GM19023 (cell line): ENCODE results near the gene VTI1A.

Experiments
- ATAC-seq: cut with Tn5 transposase; IDR thresholded peaks from one replicate; pipeline ENCODE4 v1.9.1; 2021; ENCODE audit warnings: mild to moderate bottlenecking, moderate library complexity; ENCODE audit not compliant: unreplicated experiment

The VTI1A gene

DNA sequence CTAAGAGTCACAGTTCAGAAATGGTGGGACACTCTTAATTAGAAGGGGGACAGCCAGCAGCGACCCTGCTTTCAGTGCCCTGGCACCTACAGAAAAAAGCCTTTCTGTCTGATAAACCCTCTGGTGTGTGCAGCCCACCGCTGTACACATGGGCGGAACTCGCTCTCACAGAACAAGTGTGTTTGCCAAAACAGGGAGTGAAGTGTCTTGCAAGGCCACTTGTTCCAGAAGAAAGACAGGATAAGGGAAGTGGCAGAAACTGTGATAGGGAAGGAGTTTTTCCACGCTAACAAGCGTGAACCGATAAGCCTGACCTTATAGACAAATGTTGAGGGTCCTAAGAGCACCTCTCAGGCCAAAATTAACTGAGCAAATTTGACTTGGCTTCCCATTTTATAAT, 299.3 kb downstream of the VTI1A start:
- ATAC-seq: no peak

DNA sequence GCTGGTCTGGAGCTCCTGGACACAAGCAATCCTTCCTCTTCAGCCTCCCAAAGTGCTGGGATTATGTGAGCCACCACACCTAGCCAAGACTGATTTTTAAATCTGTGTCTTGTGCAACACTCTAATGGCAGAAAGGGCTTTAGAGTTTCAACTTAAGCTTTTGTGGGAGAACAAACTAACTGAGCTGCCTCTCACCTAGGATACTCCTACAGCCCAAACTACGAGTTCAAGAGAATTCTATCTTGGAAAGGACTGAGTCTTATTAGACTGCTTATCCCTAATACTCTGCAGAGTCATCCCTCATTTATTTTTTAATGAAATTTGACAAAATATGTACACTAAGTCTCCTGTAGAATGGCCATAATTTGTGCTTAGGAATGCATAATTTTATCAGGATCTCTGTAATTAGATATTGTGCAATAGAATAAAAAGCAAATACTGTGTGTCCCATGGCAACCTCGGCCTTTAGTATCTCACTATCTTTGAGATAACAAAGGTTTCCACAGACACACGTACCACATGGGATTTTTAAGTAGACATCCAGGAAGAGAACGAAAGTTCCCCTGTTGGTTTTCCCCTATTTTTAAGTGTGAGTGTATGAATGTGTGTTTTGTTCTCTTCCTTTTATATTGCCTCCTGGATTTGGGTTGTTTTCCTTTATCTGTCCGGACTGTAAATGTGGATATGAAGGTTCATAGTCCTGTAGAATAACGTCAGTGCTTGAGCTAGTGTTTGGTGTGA, 303.6 kb downstream of the VTI1A start:
- ATAC-seq: no peak

DNA sequence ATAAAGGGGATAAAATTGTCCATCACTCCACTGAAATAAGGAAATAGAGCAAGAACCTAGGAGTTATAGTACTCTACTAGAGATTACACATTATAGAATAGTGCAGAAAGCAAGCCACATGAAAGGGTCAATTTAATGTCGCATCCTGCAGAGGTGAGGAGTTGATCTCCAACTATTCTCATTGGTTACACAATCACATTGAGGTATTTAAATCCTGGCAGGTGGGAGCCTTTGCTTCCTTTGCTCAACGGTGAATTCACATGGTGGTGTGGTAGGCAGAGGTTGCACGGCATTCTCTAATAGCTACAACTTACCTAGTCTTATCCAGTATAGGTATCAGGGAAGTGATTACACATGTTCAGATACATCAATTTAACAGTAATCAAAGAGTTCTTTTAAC, 304.6 kb downstream of the VTI1A start:
- ATAC-seq: no peak

DNA sequence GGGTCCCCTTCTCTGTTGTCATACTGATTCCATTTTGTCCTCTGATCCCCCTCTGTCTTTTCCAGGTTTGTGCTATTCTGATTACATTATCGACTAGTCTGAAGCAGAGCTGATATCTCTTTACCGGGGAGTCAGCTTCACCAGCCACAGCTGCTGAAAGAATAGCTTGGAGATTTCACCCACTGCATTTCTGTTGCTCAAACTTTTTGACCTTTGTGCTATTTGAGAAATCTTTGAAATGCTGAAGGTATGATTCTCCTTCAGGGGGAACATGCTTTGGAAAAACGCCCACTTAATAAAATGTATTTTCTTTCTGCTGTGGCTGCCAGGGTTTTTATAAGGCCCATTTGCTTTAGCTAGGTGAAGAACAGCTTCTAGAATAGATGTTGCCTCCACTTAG, 305.3 kb downstream of the VTI1A start:
- ATAC-seq: no peak

DNA sequence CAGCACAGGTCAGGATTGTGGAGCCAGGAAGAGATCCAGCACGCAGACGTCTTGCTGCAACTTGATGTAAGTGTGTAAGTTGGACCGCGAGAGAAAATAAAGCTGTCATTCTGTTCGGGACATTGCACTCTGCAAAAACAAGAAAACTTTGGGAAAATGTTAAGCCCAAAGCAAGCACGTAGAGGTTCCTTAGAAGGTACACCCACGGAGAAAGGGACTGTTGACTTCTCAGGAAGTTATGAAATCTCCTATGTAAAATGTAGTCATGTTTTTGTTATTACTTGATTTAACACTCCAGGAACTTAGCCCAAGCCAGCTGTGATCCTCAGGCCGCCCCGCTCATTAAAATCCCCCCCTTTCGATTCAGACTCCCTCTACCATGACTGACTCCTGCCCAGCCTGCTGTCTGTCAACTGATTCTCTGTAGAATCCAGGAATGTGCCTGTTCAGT, 307.0 kb downstream of the VTI1A start:
- no peak for ATAC-seq

DNA sequence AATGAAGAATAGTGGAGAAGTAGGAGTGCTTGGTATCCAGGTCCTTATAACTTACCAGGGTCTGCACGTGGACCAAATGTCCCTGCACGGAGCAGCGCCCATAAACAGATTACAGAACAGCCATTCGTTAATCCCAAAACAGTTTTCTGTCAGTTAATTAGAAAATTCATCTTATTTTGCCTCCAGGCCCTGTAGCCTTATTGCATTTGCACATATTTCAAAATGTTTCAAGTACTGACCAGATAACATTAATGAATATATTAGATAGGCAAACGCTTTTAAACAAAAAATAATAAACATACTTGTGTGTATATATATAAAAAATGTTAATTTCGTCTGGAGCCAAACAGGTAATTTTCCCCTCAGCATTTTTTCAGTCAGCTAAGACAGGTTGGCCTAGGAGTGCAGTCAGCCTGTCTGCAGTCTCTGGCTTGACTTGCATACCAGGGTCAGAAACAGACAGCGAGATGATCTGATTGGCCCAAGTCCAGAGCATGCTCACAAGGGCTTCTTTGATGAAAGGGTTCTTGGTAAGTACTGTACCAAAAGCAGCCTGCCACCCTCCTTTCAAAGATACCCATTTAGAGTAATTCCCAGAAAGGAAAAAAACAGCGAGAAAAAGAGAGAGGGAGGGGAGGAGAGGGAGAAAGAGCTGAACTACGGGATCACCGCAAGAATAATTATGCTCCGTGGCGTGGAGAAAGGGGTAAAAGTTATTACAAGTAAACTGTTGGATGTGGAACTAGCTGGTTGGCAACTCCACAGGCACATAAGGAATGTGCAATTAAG, 308.6 kb downstream of the VTI1A start:
- no peak for ATAC-seq

DNA sequence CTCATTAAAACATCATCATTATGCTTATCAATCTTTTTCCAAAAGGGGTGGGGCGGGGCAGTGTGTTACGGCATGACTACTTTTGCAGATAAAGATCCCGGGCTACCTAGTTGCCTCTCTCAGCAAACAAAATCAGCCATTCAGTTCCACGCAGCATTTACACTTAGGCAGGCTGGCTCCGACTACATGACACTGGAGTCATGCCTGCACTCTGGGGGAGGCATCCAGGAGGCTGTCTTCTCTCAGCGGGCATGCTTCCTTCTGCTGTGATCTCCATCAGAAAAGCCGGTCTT, 309.2 kb downstream of the VTI1A start:
- ATAC-seq: no peak

DNA sequence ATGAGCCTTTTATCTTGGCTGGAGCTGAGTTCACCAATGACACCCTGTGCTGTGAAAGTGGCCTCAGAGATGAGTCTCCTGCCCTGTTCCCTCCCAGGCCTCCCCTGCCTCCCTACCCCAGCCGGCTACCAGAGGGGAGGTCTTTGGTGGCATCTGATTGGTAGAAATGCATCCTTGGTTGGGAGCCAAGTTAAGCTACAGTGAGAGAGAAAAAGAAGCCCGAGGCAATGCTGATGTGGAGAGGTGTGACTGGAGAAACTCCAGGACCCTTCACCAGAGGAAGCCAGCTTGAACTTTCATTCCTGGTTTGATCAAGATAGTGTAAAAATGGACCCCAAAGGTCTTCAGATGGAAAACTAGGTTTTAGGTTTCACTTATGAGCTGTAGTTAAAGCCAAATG, 311.9 kb downstream of the VTI1A start:
- ATAC-seq: no peak

DNA sequence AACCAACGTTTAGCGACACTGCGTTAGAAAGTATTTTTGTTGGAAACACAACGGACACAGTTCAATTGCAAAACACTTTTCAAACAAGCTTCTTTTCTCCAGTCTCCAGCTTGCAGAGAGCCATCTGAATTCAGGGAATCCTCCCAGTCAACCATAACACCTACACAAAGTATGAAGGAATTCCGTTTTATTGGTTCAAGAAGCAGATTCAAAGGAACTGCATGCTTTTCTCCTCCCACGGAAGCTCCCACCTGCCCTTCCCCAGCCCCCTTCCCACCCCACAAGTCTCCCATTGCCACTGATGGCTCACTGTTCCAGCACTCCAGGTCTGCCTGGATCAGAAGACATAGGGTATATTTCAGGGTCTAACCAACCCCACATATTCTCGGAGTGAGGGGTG, 312.5 kb downstream of the VTI1A start:
- ATAC-seq: no peak

DNA sequence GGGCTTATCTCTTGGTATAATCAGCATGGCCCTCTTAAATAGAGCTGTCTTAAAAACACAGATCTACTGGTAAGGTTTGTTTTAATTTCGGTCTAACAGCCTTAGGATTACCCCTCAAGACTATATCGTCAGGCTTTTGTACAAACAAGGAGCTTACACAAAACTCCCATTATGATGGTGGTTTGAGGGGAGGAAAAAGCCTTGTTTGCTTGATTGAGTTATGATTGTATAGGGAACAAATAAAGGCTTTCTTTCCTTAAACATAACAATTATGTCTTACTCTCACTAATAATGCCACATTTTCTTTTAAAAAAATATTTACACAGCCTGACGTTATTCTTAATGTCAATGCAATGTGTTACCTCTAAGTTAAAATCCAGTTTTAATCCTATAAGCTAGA, 314.2 kb downstream of the VTI1A start:
- no peak for ATAC-seq

DNA sequence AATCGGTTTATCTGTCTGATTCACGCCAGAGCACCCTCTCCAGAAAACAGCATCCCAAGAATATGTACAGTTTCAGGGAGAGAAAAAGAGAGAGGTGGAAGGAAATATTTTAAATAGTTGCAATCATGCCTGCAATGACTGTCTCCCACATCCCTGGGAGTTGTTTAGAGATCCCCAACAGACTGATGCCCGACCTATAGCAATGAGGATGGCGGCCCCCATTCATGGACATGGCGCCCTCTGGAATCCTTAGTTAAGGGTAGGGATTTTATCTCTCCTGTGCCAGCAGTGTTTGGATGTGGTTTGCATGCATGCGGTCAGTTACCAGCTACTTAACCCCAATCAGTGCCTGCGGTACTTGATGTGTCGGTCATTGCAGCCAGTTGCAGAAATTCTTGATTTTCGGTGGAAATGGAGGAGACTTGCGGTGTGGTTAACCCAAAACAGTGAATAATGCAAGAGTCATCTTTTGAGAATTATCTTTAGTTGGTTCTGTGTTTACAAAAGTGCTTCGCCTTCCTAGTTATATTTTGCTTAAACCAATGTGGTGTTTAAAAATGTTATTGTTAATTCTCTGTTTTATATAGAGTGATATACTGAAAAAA, 317.0 kb downstream of the VTI1A start:
- no peak for ATAC-seq

DNA sequence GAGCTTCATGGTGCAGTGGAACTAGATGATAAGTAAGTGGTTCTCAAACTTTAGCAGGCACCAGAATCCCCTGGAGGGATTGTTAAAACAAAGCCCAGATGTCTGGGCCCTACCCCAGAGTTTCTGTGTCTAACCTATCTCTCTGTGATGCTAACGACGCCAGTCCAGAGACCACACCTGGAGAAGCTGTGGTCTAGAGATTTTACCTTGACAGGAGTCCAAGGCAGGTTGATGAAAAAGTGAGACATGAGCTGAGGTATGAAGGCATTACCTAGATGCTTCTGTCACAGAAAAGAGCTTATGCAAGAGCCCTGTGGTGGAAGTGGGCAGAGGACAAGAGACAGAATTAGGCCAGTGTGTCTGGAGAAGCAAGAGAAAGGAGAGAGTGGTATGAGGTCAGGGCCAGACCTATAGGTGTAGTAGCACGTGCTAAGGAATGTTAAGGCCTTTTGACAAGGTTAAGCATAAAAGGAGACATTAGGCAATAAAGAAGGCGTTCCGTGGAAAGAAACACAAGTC, 318.8 kb downstream of the VTI1A start:
- no peak for ATAC-seq

DNA sequence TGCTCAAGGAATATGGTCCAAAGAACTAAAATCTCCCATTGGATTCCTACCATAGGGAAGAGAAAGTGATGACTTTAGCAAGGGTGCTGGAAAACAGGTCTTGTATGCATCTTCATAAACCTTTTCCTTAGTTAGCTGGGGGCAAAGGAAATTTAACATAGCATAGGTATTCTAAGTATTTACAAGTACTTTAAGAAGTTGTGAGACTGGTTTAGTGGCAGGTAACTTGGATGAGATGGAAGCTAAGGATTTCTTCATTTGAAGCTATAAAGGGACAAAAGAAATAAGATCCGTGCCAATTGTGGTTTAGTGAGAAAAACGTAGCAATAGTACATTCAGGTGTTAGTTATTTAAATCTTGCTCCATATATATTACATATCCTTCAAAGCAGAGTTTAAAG, 319.6 kb downstream of the VTI1A start:
- ATAC-seq: no peak

DNA sequence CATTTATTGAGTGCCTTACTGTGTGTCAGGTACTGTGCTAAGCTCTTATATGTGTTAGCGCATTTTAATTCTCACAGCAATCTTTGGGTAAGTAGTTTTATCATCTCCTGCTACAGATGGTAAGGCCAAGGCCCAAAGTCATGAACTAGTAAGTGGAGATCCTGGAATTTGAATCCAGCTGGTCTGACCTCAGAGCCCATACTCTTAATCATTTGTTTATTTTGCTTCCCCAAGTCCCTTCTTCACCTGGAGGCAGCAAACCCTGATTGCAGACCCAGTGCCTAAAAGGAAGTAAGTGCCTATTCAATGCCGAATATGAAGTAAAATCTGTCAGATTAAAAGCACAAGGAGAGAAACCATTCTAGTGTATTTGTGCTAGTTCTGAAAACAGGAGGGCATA, 320.1 kb downstream of the VTI1A start:
- no peak for ATAC-seq

DNA sequence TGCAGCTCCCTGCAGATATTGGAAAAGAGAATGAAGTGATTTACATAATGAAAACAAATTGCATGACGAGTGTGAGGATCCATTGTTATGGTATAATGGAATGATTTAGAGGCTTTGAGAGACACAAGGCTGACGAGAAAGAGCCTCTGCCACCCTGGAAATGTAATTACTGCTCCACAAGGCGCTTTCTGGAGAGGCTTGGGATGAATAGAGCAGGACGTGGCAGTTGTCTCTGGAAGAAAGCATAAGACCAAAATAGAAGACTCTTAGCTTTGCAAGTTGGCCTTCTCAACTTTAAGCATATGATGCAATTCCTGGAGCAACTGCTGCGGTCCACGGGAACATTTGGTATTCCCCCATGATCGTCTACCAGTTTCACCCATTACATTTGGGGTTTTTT, 321.1 kb downstream of the VTI1A start:
- ATAC-seq: no peak

DNA sequence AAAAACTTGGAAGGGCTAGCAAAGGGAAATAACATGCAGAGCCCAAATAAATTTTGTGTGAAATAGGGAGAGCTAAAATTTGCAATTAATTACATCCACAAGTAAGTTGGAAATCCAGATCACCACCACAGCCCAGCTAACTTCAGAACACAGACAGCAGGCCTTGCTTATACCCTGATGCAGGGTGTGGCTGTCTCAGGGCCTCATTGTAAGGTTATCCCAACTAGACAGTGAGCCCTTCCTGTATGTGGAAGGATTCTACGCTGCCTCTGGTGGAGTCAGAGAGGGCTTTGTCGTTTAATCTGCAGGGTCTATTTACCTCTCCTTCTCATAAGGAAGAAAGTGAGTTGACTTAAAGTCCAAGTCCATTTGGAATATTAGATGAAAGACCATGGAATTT, 322.1 kb downstream of the VTI1A start:
- no peak for ATAC-seq

DNA sequence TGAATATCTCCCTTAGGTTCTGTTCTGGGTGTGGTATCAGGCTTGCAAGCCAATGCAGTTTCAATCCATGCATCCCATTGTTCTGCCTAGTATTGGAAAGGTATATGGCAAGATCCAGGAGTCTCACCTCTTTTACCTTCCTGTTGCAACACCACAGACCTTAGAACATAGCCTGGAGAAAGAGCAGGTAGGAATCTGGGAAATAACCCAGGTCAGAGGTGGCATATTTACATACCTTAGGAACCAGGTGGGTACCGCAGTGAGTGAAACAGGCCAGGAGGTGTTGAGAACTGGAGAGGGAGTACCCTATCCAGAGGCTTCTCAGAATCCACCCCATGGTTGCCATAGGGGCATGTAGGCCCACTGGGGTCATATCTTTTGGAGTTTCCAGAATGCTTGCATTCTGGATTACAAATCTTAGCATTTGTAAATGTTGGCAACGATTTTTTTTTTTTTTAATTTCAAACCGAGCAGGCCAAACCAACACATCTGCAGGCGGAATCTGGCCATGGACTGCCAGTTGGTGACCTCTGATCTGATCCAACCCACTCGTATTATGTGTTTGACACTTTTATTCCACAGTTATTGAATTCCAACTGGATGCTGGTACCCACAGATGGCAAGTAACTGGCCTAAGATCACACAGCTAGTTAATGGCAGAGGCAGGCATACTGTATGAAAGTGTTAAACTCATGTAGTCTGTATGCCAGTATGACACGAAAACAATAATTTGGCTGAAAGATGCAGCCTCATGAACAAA, 322.8 kb downstream of the VTI1A start:
- ATAC-seq: no peak

DNA sequence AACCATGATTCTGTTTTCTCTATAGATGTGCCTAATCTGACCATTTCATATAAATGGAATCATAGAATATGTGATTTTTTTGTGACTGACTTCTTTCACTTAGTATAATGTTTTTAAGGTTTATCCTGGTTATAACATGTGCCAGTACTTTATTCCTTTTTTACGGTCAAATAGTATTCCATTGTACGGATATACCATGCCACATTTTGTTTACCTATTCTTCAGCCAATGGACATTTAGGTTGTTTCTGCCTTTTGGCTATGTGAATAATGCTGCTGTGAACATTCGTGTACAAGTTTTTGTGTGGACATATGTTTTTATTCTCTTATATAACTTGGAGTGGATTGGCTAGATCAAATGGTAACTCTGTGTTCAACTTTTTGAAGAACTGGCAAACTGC, 324.7 kb downstream of the VTI1A start:
- ATAC-seq: no peak

DNA sequence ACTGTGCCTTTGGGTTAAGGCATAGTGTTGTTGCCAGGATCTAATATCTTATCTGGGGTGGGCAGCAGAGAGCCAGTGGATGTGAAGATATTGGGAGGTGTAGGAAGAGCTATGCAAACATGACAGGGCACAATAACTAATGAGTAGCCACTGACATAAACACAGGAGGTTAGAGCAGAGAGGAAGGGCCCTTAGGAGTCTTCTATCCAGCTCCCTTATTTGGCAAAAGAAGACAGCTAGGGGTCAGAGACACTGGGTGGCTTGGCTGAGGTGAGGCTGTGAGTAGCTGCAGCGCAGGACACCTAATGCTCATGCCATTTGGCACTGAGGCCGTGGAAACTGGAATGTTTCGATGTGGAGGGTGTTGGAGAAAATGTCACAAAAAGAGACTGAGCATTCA, 326.8 kb downstream of the VTI1A start:
- ATAC-seq: no peak

DNA sequence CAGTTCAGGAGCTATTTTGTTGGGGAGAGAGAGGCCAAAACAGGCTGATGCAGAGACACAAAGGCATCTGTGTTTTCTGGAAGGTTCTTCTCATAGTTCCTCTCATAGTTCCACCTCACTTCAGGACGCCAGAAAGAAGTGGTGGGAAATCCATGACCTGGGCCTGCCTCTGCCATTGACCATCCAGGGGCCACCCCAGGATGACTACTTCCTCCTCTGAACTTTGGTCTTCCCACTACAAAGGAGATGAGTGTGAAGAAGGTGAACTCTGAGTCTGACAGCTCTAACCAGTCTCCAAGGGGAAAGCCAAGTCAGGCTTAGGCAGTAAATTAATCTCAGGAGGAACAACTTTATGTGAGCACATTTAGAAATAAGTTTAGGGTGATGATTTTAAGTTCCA, 327.2 kb downstream of the VTI1A start:
- ATAC-seq: no peak

DNA sequence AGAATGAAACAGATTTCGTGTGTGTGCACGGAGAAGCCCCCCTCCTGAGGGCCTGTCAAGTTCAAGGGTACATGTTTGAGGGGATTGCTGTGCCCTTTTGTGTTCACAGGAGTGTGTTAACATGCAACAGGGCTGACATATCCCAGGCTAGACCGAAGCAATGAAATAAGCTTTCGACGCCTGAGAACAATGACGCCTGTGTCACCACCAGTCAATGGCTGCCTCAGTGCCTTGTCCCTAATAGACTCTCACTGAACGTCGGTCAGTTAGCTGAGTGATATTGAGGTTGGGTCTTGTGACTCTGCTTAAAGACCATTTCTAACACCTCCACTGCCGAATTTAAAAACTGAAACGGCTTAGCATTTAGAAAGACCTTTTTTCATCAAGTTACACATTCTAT, 327.8 kb downstream of the VTI1A start:
- ATAC-seq: no peak
